Activated T-cell treated with anti-CD3 and anti-CD28 coated beads for 24 hours (primary cell): Measurements from ENCODE around the gene CASR.

Experiments
- DNase-seq: peaks from one replicate; pipeline ENCODE4 v3.0.0-alpha.2; 2020; ENCODE audit warnings: low read depth

The CASR gene

DNA sequence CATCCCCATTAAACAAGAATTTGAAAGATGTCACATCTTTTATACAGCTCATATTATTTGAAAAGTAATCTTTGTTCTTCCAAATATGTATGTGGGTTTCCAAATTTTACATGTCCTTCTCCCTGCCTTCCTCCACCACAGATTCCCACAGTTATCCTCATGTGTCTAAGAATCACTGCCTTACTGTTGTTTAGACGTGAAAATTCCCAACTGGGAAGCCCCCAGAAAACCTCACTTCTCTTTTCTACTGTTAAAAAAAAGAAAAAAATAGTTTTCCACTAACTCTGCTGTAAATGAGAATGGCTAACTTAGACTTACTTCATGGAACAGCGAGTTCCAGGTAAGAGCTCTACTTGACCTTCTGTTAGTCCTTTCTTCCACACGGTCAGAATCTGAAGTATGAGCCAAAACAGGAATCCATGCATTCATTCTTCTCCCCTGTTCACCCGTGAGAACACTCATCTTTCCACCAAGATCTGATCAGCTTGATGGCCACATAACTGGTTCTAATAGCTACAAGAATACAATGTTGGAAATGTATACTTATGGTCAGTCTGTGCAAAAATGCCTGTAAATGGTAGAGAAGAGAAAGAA lies 123.7 kb downstream of the CASR start:
- DNase-seq: no peak

DNA sequence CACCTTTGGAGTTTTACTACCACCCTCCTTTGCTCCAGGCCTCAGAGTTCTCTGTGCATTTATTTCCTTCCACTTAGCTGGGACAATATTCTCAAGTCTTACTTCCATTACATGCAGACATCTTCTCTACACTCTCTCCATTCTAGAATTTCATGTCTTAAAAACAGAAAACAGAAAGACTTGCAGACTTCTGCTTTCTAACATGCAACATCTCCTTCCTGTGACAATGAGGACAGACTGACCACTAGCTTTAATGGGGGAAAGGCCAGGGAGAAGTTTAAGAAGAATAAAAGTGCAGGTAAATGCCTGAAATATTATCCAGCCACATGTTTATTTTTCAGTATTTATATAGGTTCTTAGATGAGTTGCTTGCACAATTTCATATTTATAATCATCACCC lies 124.5 kb downstream of the CASR start:
- no peak for DNase-seq

DNA sequence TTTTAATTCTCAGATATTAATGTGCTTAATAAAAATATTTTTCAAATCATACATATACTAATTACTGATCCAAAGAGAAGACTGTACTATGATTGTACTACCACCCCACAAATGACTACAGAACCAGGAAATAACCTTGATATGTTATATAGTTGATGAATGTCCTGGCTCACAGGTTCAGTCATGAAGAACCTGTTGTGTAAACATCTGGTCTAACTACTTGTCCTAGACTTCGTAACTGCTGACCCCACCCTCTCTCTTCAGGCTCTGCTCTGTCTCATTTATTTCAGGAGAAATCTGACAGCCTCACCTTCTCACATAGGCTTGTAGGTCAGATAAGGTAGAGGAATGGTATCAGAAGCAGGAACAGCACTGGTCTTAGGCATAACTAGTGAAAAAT lies 126.9 kb downstream of the CASR start:
- no peak for DNase-seq

DNA sequence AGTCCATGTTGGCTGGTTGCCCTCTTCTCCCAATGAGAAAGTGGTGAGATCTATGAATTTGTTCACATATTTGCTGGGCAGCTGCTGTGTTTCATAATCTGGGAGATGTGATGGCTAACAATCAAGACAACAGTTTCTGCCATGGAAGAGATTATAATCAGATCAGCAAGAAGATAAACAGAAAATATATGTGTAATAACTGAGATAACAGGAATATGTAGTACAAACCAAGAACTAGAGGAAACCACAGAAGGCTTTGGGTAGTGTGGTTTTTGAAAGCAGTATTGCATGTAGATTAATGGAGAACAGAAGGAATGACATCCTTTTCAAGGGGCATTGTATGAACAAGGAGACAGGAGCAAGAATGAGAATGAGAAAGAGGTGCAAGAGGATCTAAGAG lies 129.4 kb downstream of the CASR start:
- no peak for DNase-seq

DNA sequence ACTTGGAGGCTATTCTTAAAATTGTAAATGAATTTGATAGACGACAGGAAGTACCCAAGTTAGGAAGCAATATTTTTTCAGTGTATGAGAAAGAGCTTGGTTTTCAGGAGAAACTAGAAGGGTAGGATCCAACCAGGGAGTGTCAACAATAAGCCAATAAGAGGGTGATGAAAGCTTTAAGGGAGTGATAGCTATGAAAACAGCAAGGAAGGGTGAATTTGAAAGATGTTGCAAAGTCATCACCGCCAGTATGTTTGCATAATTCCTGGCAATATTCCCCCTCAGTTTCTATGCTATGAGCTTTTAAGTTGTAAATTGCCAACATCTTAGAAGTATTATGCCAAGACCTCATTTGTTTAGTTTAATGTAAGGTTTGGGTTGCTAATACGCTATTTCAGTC lies 129.8 kb downstream of the CASR start:
- DNase-seq: no peak

DNA sequence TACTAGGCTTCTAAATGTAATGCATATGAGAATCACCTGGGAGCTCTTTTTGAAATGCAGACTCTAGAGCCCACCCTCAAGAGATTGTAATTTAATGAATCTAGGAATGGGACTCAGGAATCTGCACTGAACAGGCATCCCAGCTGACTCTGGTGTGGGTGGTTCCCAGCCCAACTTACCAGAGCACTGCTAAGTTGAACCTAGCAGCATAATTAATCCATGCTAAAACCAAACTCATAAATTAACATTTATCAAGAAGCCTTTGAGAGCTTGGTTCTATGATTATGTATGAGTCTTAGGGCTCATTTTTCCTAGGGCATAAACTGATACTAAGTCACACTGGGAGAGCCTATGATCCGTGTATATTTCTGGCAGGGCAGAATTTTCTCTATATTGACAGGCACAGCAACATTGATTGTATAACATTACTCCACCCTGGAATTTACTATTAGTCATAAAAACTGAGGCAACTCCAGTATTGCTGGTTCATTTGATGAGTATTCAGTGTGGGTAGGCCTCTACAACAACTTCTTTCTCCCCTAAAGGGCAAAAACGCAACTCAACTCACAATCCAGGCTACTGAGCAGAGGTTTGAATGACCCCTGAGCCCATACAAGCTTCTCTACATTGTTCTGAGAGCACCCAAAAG lies 130.9 kb downstream of the CASR start:
- no peak for DNase-seq

DNA sequence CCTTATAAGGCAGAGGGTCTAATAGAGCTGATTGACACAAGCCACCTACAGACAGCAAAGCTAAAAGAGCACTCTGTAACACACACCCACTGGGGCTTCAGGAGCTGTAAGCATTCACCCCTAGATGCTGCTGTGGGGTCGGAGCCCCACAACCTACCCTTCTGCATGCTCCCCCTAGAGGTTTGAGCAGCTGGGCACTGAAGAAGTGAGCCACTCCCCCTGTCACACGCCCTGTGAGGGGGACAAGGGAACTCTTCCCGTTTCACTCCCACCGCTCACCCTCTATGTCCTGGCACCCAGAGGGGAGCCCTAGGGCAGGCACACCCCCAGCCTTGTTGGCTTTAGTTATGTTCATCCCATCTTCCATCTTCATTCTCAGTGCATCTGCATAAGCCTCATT lies 132.2 kb downstream of the CASR start:
- no peak for DNase-seq

DNA sequence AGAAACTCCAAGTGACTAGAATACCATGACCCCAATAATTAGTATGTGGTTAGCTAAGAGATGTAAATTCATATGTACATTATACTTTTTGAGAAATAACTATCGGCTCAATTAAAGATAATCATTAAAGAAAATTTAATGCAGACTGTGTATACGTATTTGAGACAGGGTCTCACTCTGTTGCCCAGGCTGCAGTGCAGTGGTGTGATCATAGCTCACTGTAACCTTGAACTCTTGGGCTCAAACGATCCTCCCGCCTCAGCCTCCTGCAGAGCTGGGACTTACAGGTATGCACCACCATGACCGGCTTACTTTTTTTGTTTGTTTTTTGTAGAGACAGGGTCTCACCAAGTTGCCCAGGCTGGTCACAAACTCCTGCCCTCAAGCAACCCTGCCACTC lies 132.9 kb downstream of the CASR start:
- DNase-seq: no peak

DNA sequence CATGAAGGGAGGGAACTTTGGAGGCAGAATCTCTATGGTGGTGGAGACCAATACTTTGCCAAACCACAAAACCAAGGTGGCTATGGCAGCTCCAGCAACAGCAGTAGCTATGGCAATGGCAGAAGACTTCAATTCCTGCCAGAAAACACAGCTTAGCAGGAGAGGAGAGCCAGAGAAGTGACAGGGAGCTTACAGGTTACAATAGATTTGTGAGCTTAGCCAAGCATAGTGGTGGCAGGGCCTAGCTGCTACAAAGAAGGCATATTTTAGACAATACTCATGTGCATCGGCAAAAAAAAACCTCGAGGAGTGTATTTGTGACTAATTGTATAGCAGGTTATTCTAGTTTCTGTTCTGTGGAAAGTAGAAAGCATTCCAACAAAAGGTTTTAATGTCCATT lies 135.2 kb downstream of the CASR start:
- no peak for DNase-seq

DNA sequence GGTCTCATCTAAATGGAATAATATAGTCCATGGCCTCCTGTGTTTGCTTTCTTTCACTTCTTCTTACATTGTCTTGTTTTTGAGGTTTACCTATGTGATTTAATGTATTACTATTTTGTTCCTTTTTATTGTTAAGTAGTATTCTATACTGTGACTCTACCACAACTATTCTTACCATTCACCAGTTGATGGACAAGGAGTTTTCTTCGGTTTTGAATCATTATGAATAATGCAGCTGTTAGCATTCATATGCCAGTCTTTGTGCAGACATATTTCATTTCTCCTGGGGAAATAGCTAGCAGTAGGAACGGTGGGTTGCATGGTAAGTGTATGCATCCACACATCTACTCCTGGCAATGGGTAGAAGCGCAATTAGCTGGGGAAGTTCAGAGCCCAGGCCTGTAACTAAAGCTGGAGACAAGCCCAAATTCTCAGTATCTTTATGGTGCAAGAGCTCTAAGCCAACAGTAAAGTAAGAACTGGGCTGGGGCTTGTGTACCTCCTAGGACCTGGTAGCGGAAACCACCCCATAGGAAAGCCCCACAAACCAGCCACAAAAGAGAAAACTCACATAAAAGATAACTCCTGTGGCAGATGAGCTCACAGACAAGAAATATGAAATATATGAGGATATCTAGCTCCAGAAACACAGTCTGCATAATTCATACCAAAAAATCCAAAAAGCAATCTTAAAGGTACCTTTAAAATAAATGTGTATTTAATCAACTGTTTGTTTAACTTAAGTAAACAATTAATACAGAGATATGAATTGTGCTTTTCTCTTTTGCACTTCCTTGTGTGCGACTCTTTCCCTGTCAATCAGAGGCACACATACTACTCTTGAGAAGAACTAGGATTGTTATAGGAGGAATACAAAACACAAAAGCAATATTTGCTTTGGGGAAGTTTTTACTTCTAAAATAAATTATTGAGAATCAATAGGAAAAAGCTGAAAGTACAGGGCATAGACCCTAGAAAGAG lies 138.9 kb downstream of the CASR start:
- no peak for DNase-seq

DNA sequence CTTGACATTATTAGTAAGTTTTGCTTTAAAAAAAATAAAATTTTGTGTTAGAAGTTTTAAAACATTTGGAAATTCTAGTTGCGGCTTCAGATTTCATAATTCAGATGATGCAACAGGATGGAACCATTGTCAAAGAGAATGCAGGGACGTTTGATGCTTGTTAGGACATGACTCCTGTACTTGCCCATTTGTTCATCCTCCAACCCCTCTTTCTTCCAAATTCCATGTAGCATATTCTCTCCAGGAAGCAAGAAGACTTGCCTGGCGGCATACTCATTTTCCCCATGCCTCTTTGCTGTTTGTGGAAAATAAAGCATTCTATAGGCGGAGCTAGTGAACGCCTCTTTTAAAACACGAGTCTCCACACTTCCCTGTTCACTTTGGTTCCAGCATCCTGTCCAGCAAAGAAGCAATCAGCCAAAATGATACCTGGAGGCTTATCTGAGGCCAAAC lies 141.4 kb downstream of the CASR start, which contains the start of gene CSTA:
TSS of gene CSTA (plus strand) at position 378 of the 453 bp plus-strand sequence. CDS start at position 423, 45 bp downstream.
- DNase-seq: no peak

DNA sequence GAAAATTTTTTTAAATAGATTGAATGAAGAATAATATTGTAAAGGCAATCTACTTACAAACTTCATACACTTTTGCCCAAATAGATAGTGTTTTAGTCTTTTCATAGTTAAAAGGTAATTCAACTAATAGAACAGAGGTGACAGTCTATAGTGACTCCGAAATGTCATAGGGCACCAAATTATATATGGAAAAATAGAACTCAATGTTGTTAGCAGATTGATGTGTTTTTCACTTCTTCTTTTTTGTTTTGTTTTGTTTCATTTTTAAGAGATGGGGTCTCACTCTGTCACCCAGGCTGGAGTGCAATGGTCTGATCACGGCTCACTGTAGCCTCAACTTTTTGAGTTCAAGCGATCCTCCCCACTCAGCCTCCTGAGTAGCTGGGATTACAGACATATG lies 142.3 kb downstream of the CASR start:
- no peak for DNase-seq

DNA sequence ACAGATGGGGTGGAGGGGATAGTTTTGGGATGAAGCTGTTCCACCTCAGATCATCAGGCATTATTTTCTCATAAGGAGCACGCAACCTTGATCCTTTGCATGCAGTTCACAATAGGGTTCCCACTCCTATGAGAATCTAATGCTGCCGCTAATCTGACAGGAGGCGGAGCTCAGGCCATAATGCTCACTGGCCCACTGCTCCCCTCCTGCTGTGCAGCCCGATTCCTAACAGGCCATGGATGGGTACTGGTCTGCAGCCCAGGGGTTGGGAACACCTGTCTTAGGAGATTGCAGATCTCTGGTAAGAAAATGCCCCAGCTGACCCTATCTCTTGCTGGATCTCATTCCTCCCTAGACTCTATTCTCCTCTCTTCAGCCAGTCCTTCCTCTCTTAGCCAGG lies 148.4 kb downstream of the CASR start:
- no peak for DNase-seq

DNA sequence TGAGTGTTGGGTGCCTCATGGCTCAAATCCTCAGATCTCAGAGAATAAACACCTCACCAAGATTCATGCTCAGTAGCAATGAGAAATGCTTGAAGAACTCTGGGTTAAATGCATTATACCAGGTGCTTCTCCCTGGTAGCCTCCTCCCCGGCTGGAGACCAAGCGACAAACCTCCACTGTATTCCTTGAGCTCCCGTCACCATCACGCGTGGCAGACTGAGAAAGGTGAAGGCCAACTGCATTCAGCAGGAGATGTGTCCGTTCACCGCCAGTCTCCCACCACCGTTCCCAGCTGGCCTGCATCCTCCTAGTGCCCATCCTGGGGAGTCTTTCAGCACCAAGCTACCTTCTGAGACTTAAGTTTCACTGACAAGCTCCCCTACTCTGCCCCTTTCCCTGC lies 149.1 kb downstream of the CASR start:
- no peak for DNase-seq
